OCI-LY3 (cell line): ENCODE data around the gene YWHAB.

ENCODE experiments used
- CTCF ChIP-seq: fragments of 200-600, 300-600 bp; sonication (generic); IDR thresholded peaks from 2 replicates; pipeline ENCODE4 v1.5.1; 2014; ENCODE audit warnings: antibody characterized with exemption, low read length, low read depth
- EZH2phosphoT487 ChIP-seq: fragments of 200-600 bp; shearing (Covaris generic); IDR thresholded peaks from 2 replicates; pipeline ENCODE4 v1.6.1; 2018; ENCODE audit warnings: antibody characterized with exemption, mixed run types, low read depth

GRCh38 chr20:44897133-44897532, 11.6 kb downstream of the YWHAB start:
- TF ChIP-seq CTCF (no peak), EZH2phosphoT487 (no peak)
